ENCODE results near the gene SRPRB. TPM values are rescaled to one million over a fixed set of nuclear protein-coding genes. Genes with fewer than 3 reads are reported as not detected.

SRPRB gene
- total RNA-seq, 1 donor from 2014 or later: 26.0 TPM

GRCh38 chr3:133841196-133841595, 35.6 kb downstream of the SRPRB start:
- intact Hi-C loops (cut with micrococcal nuclease): no loop called here
- Histone ChIP-seq H3K27me3 (ENCODE audit: low read depth) (no peaks in the 10 kb centered on the region), H3K9me3 (replicated peaks) (no peaks in the 10 kb centered on the region), H3K4me3 (no peak overlapping the region), H3K4me1 (peaks cover 14% of the 10 kb centered on the region), H3K36me3 (peaks cover 29% of the 10 kb centered on the region), H3K27ac (replicated peaks) (no peak overlapping the region)
- TF ChIP-seq, protein P1, sequence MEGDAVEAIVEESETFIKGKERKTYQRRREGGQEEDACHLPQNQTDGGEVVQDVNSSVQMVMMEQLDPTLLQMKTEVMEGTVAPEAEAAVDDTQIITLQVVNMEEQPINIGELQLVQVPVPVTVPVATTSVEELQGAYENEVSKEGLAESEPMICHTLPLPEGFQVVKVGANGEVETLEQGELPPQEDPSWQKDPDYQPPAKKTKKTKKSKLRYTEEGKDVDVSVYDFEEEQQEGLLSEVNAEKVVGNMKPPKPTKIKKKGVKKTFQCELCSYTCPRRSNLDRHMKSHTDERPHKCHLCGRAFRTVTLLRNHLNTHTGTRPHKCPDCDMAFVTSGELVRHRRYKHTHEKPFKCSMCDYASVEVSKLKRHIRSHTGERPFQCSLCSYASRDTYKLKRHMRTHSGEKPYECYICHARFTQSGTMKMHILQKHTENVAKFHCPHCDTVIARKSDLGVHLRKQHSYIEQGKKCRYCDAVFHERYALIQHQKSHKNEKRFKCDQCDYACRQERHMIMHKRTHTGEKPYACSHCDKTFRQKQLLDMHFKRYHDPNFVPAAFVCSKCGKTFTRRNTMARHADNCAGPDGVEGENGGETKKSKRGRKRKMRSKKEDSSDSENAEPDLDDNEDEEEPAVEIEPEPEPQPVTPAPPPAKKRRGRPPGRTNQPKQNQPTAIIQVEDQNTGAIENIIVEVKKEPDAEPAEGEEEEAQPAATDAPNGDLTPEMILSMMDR (IDR thresholded peaks at IDR 0.05; ENCODE audit: borderline replicate concordance): no peak
- no peak for DNase-seq

GRCh38 chr3:133842158-133842557, 36.5 kb downstream of the SRPRB start:
- Histone ChIP-seq H3K36me3 (peaks cover 21% of the 10 kb centered on the region), H3K4me1 (peaks cover 14% of the 10 kb centered on the region), H3K27ac (replicated peaks) (no peak overlapping the region), H3K9me3 (replicated peaks) (no peaks in the 10 kb centered on the region), H3K27me3 (ENCODE audit: low read depth) (no peaks in the 10 kb centered on the region), H3K4me3 (no peak overlapping the region)
- intact Hi-C loops (cut with micrococcal nuclease): no loop called here
- DNase-seq: no peak
- TF ChIP-seq, protein P1 (IDR thresholded peaks at IDR 0.05; ENCODE audit: borderline replicate concordance): no peak

DNA sequence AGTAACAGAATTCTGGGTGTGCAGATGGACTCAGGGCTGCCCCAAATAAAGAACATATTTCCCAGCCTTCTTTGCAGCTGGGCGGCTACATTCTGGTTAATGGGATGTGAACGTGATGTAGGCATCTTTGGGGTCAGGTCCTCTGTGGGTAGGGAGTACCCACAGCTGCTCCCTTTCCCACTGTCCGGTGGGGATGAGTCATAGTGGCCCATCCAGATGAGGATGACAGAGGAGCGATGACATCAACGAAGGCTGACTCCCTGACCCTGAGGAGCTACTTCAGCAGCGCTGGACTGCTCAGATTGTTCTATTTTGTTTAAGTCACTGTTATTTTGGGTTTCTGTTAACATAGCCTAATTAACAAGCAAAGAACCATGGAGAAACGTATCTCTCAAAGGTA, 38.0 kb downstream of the SRPRB start:
- H3K36me3 ChIP-seq: peaks cover 8% of the 10 kb centered on the region
- H3K9me3 ChIP-seq (replicated peaks): no peaks in the 10 kb centered on the region
- TF ChIP-seq, protein P1 (IDR thresholded peaks at IDR 0.05; ENCODE audit: borderline replicate concordance): no peak
- H3K27me3 ChIP-seq (ENCODE audit: low read depth): no peaks in the 10 kb centered on the region
- DNase-seq: no peak
- H3K4me3 ChIP-seq: no peak overlapping the region
- H3K4me1 ChIP-seq: peaks cover 14% of the 10 kb centered on the region
- peak overlapping the region; percentile 70 for H3K27ac ChIP-seq (replicated peaks)
- intact Hi-C loops (cut with micrococcal nuclease): no loop called here

DNA sequence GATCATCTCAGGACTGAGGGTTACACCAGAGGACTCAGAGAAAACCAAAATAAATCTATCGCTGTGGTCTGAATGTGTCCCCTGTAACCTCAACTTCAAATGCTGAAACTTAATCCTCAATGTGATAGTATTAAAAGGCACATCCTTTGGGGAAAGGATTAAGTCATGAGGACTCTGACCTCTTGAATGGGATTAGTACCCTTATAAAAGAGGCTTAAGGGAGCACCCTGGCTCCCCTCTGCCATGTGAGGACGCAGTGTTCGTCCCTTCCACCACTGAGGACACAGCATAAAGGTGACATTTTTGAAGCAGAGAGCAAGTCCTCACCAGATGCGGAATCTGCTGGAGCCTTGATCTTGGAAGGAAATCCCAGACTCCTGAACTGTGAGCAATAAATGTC, 39.5 kb downstream of the SRPRB start:
- intact Hi-C loops (cut with micrococcal nuclease): no loop called here
- TF ChIP-seq, protein P1 (IDR thresholded peaks at IDR 0.05; ENCODE audit: borderline replicate concordance): no peak
- peak overlapping the region; percentile 70 for H3K27ac ChIP-seq (replicated peaks)
- H3K36me3 ChIP-seq: no peaks in the 10 kb centered on the region
- H3K4me1 ChIP-seq: peaks cover 14% of the 10 kb centered on the region
- no peak overlapping the region for H3K4me3 ChIP-seq
- no peaks in the 10 kb centered on the region for H3K9me3 ChIP-seq (replicated peaks)
- H3K27me3 ChIP-seq (ENCODE audit: low read depth): no peaks in the 10 kb centered on the region
- no peak for DNase-seq

GRCh38 chr3:133849346-133849745, 43.7 kb downstream of the SRPRB start:
- TF ChIP-seq, protein P1 (IDR thresholded peaks at IDR 0.05; ENCODE audit: borderline replicate concordance): no peak
- H3K27ac ChIP-seq (replicated peaks): no peak overlapping the region
- H3K4me3 ChIP-seq: no peak overlapping the region
- H3K36me3 ChIP-seq: no peaks in the 10 kb centered on the region
- no peak for DNase-seq
- peaks cover 17% of the 10 kb centered on the region for H3K4me1 ChIP-seq
- no peaks in the 10 kb centered on the region for H3K27me3 ChIP-seq (ENCODE audit: low read depth)
- intact Hi-C loops (cut with micrococcal nuclease): no loop called here
- H3K9me3 ChIP-seq (replicated peaks): no peaks in the 10 kb centered on the region

- Histone ChIP-seq H3K27ac (replicated peaks) (no peak overlapping the region), H3K4me1 (peaks cover 20% of the 10 kb centered on the region), H3K36me3 (no peaks in the 10 kb centered on the region), H3K9me3 (replicated peaks) (no peaks in the 10 kb centered on the region), H3K4me3 (no peak overlapping the region), H3K27me3 (ENCODE audit: low read depth) (no peaks in the 10 kb centered on the region)
- TF ChIP-seq, protein P1 (IDR thresholded peaks at IDR 0.05; ENCODE audit: borderline replicate concordance): no peak
- DNase-seq: no peak
- intact Hi-C loops (cut with micrococcal nuclease): no loop called here
Observed at GRCh38 chr3:133850034-133850433, 44.4 kb downstream of the SRPRB start.
